Neuron (in vitro differentiated cells): Measurements from ENCODE around the gene NLRC3.

Source experiments
- H2AFZ ChIP-seq: one replicate; pipeline ENCODE4 v1.6.1; 2013; ENCODE audit warnings: low read depth, mild to moderate bottlenecking, inconsistent platforms, low read length, moderate library complexity
- H3K27me3 ChIP-seq: one replicate; pipeline ENCODE4 v1.6.1; 2013; ENCODE audit warnings: low read length; ENCODE audit not compliant: insufficient read depth
- H3K36me3 ChIP-seq: one replicate; pipeline ENCODE4 v1.6.1; 2013; ENCODE audit warnings: low read length; ENCODE audit not compliant: insufficient read depth
- H3K4me1 ChIP-seq: one replicate; pipeline ENCODE4 v1.6.1; 2013; ENCODE audit warnings: low read length; ENCODE audit not compliant: insufficient read depth
- H3K4me3 ChIP-seq: 2 replicates; pipeline ENCODE4 v1.5.1; 2013; ENCODE audit warnings: mild to moderate bottlenecking, low read length, moderate library complexity
- H3K9me3 ChIP-seq: one replicate; pipeline ENCODE4 v1.6.1; 2013; ENCODE audit warnings: low read length

The NLRC3 gene

DNA sequence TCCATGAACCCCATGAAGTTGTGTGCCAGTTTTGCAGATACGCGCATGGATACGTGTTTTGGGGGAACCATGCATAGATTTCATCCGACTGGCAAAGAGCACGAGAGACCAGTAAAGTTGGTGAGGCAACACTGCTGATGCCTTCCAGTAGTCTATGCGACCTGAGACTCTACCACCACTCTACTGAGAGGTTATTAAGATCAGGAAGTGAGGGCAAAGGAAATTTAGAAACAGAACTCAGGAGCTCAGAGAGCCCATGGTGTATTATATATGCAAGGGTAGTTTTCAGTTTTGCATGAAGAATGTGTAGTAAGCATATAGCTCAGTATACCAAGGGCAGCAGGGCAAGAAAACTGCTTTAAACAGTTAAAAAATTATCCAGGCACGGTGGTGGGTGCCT lies 30.0 kb upstream of the NLRC3 start:
- no peaks in the 10 kb centered on the region for H3K9me3 ChIP-seq
- no peak overlapping the region for H3K4me3 ChIP-seq
- H3K36me3 ChIP-seq: peaks cover 24% of the 10 kb centered on the region
- H3K4me1 ChIP-seq: peaks cover 9% of the 10 kb centered on the region
- no peaks in the 10 kb centered on the region for H3K27me3 ChIP-seq
- no peak overlapping the region for H2AFZ ChIP-seq

DNA sequence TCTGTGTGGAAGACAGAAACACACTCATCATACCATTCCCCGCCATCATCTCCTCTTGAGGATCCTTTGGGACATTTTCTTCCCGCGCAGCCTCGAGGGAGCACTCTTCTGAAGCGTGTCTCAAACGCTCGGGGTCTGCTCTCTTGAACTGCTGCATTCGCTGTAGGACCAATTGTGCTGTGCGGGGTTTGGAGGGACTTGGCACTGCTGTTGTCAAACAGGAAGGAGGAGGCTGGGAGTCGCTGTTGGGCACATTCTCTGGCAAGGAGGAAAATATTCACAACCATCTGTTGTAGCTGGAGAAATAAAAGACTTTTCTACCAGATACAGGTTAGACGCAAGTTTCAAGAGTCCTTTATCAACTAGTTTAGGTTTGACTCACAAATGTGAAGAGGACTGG lies 29.2 kb upstream of the NLRC3 start:
- H3K36me3 ChIP-seq: peaks cover 32% of the 10 kb centered on the region

DNA sequence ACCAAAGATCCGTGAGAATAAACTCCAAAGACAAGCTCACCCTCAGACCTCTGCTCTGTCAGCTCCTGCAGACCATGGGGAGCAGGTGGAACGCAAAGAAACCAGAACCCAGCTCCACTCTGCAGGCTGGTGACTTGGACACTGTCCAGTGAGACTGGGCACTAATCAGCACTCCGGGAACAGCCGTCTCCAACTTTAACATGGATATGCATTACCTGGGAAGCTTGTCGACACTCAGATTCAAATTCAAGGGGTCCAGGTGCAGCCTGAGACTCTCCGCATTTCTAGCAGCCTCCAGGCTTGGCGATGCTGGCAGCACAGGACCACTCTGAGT lies 25.1 kb upstream of the NLRC3 start:
- H3K9me3 ChIP-seq: peaks cover 22% of the 10 kb centered on the region
- H3K4me1 ChIP-seq: no peaks in the 10 kb centered on the region
- no peak overlapping the region for H3K4me3 ChIP-seq
- H2AFZ ChIP-seq: no peak overlapping the region
- peaks cover 60% of the 10 kb centered on the region for H3K36me3 ChIP-seq
- no peaks in the 10 kb centered on the region for H3K27me3 ChIP-seq

More for the DNA sequence above, 29.2 kb upstream of the NLRC3 start:
- H3K4me3 ChIP-seq: no peak overlapping the region
- H3K4me1 ChIP-seq: peaks cover 9% of the 10 kb centered on the region
- H3K9me3 ChIP-seq: peaks cover 2% of the 10 kb centered on the region
- H2AFZ ChIP-seq: no peak overlapping the region
- no peaks in the 10 kb centered on the region for H3K27me3 ChIP-seq

DNA sequence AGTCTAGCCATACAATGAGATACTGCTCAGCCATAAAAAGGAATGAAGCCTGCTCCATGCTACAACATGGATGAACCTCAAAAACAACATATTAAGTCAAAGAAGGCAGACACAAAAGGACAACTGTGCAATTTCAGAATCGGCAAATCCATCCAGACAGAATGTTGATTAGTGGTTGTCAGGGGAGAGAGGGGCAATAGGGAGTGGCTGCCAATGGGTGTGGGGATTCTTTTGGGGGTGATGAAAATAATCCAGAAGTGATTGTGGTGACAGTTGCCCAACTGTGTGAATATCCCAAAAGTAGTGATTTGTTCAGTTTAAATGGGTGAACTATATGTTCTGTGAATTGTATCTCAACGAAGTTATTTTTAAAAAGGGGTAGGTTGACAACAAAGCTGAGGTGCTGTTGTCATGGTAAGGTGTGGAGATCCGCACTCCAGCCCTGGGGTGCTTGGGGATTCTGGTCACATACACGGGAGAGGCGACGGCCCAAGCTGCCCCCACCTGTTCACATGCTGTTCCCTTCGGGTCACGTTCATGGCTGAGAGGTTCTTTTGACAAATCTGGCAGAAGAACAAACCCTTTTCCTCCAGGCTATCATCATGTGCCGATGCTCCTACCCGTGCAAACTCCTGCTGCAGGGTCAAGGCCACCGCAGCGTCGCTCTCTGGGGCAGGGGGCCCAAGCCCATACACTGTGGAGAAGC lies 24.6 kb upstream of the NLRC3 start:
- Histone ChIP-seq H3K36me3 (peaks cover 61% of the 10 kb centered on the region), H3K27me3 (no peaks in the 10 kb centered on the region), H2AFZ (no peak overlapping the region), H3K9me3 (peaks cover 22% of the 10 kb centered on the region), H3K4me1 (no peaks in the 10 kb centered on the region), H3K4me3 (no peak overlapping the region)

DNA sequence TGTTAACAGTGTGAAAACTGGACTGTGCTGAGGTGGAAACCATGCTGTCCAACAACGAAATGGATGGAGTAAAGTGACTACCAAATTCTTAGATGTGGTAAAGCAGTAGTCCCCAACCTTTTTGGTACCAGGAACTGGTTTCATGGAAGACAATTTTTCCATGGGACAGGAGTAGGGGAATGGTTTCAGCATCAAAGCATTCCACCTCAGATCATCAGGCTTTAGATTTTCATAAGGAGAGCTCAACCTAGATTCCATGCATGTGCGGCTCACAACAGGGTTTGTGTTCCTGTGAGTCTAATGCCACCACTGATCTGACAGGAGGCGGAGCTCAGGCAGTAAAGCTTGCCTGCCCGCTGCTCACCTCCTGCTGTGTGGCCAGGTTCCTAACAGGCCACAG lies 22.7 kb upstream of the NLRC3 start:
- H3K4me3 ChIP-seq: no peak overlapping the region
- H2AFZ ChIP-seq: no peak overlapping the region
- H3K36me3 ChIP-seq: peaks cover 69% of the 10 kb centered on the region
- H3K9me3 ChIP-seq: peaks cover 22% of the 10 kb centered on the region
- H3K27me3 ChIP-seq: no peaks in the 10 kb centered on the region
- no peaks in the 10 kb centered on the region for H3K4me1 ChIP-seq

DNA sequence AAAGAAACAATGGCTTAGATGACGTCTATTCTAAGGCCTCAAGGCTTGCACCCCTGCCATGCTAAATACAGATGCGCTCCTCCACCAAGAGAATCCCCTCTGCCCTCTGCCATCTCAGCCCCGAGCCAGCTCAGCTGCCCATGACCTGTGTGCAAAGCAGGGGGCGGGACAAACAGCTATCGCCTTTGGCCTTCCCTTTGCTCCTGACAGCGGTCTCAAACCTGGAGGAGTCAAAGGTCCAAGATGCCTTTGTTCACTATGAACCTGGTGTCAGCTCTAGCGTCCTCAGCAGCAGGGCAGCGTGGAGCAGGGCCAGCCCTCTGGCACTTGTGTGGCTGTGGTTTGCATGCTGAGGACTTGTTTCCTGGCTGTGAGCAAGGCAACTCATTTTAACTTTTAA lies 21.9 kb upstream of the NLRC3 start:
- no peaks in the 10 kb centered on the region for H3K27me3 ChIP-seq
- H3K36me3 ChIP-seq: peaks cover 71% of the 10 kb centered on the region
- no peak overlapping the region for H2AFZ ChIP-seq
- no peaks in the 10 kb centered on the region for H3K4me1 ChIP-seq
- H3K4me3 ChIP-seq: no peak overlapping the region
- H3K9me3 ChIP-seq: peaks cover 22% of the 10 kb centered on the region

DNA sequence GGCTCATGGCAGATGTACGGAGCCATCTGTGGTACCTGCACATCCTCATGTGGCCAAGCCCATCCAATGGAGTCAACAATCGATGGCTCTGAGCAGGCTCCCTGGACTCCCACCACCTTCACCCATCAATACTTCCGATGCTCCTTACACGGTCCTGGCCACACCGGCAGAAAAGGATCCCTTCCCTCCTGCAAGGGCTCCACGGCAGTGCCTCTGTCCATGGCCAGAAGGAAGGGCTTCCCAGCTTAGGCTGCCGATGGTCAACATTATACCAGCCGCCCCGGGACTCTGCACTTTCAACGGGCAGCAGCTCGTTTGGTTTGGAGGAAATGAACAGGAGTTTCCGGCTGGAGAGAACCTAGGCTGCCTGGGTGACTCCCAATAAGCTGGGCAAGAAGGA lies 21.0 kb upstream of the NLRC3 start:
- H3K4me1 ChIP-seq: no peaks in the 10 kb centered on the region
- H3K36me3 ChIP-seq: peaks cover 66% of the 10 kb centered on the region
- peaks cover 22% of the 10 kb centered on the region for H3K9me3 ChIP-seq
- H3K4me3 ChIP-seq: no peak overlapping the region
- no peaks in the 10 kb centered on the region for H3K27me3 ChIP-seq
- no peak overlapping the region for H2AFZ ChIP-seq

DNA sequence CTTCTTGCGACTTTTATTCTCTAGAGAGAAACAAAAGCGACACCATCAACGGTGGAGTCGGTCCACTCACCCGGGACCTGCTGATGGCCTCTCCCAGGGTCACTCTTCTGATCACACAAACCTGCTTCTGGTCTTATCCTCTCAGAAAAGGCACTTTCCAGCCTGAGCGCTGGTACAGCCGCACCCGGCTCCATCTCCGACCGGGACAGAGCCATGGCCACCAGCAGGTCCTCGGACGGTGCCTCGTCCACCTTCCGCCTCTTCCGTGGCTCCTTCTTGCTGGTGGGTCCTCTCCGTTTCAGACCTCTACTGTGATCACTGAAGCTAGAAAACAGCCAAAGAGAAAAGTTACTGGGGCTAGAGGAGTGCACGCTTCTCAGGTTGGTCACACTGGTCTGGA lies 20.5 kb upstream of the NLRC3 start:
- no peaks in the 10 kb centered on the region for H3K4me1 ChIP-seq
- H2AFZ ChIP-seq: no peak overlapping the region
- peaks cover 62% of the 10 kb centered on the region for H3K36me3 ChIP-seq
- H3K9me3 ChIP-seq: peaks cover 22% of the 10 kb centered on the region
- no peak overlapping the region for H3K4me3 ChIP-seq
- no peaks in the 10 kb centered on the region for H3K27me3 ChIP-seq

DNA sequence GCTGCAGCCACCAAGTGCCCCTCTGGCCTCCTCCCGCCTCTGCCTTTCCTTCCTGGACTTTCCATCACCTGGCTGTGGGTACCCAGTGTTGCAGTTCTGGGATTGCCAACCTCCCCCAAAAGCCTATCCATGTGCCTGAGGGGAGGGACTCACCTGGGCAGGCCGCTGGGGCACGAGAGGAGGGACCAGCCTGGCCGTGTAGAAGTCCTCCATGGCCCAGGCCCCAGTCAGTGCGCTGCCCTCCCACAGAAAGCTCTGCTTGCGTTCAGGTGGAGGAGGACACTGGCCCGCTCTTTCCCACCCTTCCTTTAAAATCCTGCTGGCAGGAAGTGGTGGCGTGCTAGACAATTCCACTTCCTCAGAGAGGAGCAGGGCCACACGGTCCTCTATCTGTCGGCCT lies 20.0 kb upstream of the NLRC3 start:
- H3K36me3 ChIP-seq: peaks cover 61% of the 10 kb centered on the region
- H3K4me3 ChIP-seq: no peak overlapping the region
- H3K4me1 ChIP-seq: no peaks in the 10 kb centered on the region
- no peaks in the 10 kb centered on the region for H3K27me3 ChIP-seq
- peaks cover 22% of the 10 kb centered on the region for H3K9me3 ChIP-seq
- no peak overlapping the region for H2AFZ ChIP-seq

DNA sequence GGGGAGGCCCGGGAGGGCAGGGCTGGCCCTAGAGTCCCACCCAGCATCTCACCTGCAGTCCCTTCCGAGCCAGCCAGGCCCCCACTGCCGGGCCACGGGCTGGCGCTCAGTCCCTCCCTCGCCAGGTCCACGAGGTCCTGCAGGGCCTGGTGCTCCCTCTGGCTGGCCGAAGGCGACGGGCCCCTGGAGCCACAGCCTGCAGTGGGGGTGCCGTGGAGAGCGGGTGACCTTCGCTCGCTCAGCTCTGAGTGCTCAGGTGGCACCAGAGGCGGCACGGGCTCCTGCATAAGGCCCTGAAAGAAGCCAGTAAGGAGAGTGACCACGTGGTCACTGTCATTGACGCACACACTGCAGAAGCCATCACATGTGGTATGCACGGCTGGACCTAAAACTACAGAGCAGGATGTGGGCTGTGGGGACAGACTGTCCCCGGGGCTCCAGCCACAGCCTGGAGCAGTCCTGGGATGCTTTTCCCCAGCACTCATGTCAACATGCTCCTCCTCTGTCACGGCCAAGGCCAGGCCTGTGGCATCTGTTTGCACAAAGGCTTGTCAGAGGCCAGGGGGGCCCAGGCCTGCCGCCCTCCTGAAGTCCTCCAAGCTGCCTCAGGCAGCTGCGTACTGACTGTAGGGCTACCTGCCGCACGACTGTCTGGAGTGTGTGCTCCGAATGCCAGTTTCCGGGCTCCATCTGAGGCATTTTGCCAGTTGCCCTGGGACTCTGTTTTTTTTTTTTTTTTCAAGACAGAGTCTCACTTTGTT lies 19.1 kb upstream of the NLRC3 start:
- Histone ChIP-seq H3K36me3 (peaks cover 60% of the 10 kb centered on the region), H3K4me3 (no peak overlapping the region), H3K9me3 (peaks cover 19% of the 10 kb centered on the region), H3K27me3 (no peaks in the 10 kb centered on the region), H2AFZ (no peak overlapping the region), H3K4me1 (no peaks in the 10 kb centered on the region)

DNA sequence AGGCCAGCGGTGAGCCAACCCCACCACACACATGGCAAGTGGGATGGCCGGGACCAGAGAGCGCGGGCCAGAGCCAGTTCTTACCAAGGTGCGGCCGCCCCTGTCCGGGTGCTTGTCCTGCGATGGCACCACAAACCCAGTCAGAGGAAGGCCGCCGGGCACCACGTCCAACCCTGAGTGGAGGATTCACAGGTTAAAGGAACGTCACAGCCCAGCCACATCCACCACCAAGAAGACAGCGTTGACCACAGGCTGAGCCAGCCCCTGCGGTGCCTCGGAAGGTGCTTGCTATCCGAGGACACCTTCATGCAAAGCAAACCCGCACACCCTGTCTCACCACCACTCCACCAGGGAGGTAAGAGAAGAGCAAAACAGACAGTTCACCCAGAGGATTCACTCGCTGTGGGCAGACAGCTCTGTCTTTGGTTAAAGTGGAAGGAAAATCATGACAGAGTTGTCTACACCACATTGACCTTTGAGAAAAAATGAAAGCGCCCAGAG lies 18.4 kb upstream of the NLRC3 start:
- H3K27me3 ChIP-seq: no peaks in the 10 kb centered on the region
- peaks cover 61% of the 10 kb centered on the region for H3K36me3 ChIP-seq
- H3K4me1 ChIP-seq: no peaks in the 10 kb centered on the region
- H2AFZ ChIP-seq: no peak overlapping the region
- H3K9me3 ChIP-seq: peaks cover 12% of the 10 kb centered on the region
- no peak overlapping the region for H3K4me3 ChIP-seq

DNA sequence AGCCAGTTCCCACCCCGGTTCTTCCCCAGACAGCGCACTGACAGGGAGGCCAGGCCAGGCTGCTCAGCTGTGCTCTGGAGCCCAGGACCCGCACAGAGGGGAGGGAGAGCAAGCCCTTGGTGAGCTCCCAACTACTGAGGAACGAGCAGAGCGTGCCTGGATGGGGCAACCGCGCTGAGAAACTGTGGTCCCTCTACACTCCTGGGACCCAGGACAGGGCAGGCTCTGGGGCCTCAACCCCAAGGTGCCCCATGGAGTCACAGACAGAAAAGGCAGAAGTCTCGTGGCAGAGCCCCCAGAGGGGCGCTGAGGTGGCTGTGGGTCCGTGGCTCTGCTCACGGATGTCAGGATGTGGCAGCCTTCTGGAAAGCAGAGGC lies 17.9 kb upstream of the NLRC3 start:
- Histone ChIP-seq H3K27me3 (no peaks in the 10 kb centered on the region), H2AFZ (no peak overlapping the region), H3K4me3 (no peak overlapping the region), H3K9me3 (peaks cover 9% of the 10 kb centered on the region), H3K36me3 (peaks cover 62% of the 10 kb centered on the region), H3K4me1 (no peaks in the 10 kb centered on the region)

DNA sequence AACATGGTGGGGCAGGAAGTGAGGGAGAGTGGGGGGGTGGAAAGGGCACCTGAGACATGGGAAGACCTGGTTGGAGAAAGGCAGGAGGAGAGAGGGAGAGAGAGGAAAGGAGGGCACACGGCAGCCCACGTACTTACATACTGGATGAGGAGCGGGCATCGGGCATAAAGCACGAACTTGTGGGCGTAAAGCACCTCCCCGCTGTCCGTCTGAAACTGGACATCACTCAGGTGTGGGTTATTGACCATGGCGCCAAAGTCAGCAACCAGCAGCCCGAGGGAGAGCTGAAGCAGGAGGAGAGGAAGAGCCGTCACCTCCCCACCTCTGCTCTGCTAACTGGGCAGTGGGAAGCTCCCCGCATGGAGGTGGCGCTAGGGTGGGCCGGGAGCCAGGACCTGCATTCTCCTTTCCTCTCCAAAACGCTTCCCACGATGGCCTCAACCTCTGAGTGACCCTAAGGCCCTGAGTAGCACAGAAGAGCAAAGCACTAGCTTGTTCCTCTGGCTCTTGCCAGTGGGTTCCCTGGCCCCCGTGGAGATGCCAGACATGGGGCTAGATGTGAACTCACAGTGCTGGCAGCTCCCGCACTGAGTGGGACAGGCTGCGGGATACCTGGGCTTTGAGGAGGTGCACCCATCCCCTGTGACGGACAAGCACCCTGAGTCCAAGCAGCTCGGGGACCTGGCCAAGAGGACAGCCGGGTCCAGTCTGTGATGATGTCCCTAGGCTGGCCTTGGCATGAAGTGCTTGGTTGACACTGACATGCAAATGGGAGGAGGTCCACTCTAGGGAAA lies 17.3 kb upstream of the NLRC3 start:
- no peak overlapping the region for H3K4me3 ChIP-seq
- no peaks in the 10 kb centered on the region for H3K27me3 ChIP-seq
- peaks cover 3% of the 10 kb centered on the region for H3K9me3 ChIP-seq
- H3K36me3 ChIP-seq: peaks cover 60% of the 10 kb centered on the region
- H3K4me1 ChIP-seq: no peaks in the 10 kb centered on the region
- H2AFZ ChIP-seq: no peak overlapping the region
